D721Med (cell line): ENCODE measurements around the gene LY86.

ENCODE experiments used
- DNase-seq: peaks from one replicate; pipeline ENCODE4 v3.0.0; 2011; ENCODE audit warnings: low spot score; ENCODE audit not compliant: insufficient read length
- FAIRE-seq: peaks from 2 replicates; lab custom pipeline; 2011; peaks lifted over from hg19 to GRCh38; lab: Jason Lieb, UNC
- CTCF ChIP-seq: IDR thresholded peaks from 2 replicates; pipeline ENCODE4 v1.5.1; 2012; ENCODE audit warnings: mild to moderate bottlenecking, control low read depth; ENCODE audit not compliant: insufficient read depth; ENCODE audit errors: missing control alignments

The LY86 gene

GRCh38 chr6:6547110-6547879 lies 41.2 kb upstream of the LY86 start:
- DNase-seq (peak; percentile 52), FAIRE-seq (no peak)
- TF ChIP-seq CTCF = peak; percentile 97

GRCh38 chr6:6556161-6556737 lies 32.3 kb upstream of the LY86 start:
- FAIRE-seq = no peak
- TF ChIP-seq CTCF = no peak

DNA sequence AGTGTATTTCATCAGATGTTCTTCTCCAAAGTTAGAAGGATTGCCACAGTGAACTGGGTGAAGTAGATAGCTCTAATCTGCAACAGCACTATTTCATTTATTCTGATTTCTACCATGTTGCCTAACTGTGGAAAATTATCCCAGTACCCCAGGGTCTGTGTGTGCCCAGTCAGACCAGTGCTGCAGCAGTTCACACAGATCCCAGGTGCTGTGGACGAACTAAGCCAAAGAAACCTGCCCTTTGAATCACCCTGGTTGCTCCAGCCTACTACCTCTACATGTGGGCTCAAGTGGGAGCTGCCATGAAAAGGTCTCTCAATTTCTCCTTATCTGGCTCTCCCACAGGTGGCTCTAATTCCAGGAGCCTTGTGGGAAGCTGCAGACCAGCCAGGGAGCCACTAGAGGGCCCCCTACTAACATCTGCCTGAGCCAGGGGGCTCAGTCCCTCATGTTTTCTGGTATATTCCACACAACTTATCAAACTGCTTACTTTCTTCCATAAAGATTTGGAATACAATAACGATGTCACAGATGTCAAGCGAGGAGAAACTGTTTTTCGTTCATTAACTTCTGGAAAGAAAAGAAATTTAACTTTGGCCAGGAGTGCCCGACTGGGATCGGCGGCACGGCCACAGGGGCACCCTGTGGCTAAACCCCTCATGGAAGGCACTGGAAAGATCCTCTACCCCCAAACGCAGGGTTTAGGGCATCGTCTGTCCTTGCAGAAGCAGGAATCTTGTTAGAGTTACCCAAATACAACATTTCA lies 31.6 kb upstream of the LY86 start:
- DNase-seq (peak; percentile 33), FAIRE-seq (no peak)
- TF ChIP-seq CTCF = peak; percentile 74

More at GRCh38 chr6:6556161-6556737, 32.3 kb upstream of the LY86 start:
- DNase-seq = no peak

DNA sequence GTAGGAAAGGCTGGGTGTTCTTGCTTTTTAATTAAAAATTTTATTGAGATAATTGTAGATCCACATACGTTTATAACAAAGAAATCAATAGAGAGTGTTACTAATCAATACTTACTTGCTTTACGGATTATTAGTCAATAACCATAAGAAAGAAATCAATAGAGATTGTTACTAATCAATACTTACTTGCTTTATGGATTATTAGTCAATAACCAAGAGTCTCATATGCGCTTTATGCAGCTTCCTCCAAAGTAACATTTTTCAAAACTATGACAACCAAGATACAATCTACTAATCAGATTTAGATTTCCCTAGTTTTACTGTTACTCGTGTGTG lies 31.0 kb upstream of the LY86 start:
- no peak for TF ChIP-seq CTCF
- FAIRE-seq = no peak

GRCh38 chr6:6557886-6558285 lies 30.6 kb upstream of the LY86 start:
- no peak for TF ChIP-seq CTCF
- FAIRE-seq = no peak
- DNase-seq = no peak

More for the DNA sequence above, 31.0 kb upstream of the LY86 start:
- DNase-seq = no peak

DNA sequence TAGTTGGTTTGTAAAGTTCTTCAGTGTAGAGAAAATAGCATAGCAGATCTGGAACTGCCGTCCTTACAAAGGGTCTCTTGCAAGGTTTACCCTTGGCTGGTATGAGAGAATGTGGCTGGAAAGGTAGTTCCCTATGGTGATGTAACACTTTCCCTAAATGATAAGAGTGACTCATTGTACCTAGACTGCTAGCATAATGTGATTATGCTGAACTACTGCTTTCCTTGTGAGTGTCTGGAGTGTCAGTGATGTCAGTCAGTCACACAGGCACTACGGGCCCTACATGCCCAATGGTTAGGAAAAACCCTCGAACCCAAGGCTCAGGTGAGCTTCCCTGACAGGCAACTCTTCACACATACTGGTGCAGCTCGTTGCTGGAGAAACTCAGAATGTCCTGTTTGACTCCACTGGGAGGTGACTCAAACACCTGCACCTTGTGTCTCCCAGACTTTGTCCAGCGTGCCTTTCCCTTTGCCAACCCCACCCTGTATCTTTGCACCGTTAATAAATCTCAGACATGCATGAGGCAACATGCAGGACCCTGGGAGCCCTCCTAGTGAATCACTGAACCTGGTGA lies 28.4 kb upstream of the LY86 start:
- no peak for FAIRE-seq
- no peak for DNase-seq
- no peak for TF ChIP-seq CTCF
